Activated CD4-positive, alpha-beta memory T cell treated with anti-CD3 and anti-CD28 coated beads, Interleukin-2, amount 10 ng/mL, durations not matched to agents 7 days and 5 days (primary cell): Measurements from ENCODE around the gene ARL14. TPM values are rescaled to one million over a fixed set of nuclear protein-coding genes. Genes with fewer than 3 reads are reported as not detected.

Experiments
- CTCF ChIA-PET: fragments of 350-600 bp; sonication (Branson Sonifier 250); formaldehyde crosslinking; loops from one replicate; lab custom pipeline; 2021; ENCODE audit warnings: antibody characterized with exemption, inconsistent platforms; lab: Charles Lee
- POLR2A ChIA-PET: fragments of 350-600 bp; sonication (Branson Sonifier 250); formaldehyde crosslinking; loops from one replicate; lab custom pipeline; 2021; ENCODE audit warnings: antibody characterized with exemption; lab: Charles Lee
- DNase-seq: peaks from one replicate; pipeline ENCODE4 v3.0.0-alpha.2; 2020
- H3K27ac Mint-ChIP-seq: one replicate; pipeline ENCODE4 v1.8.0; 2021; ENCODE audit warnings: mild to moderate bottlenecking, mixed read lengths
- H3K27me3 Mint-ChIP-seq: one replicate; pipeline ENCODE4 v1.8.0; 2021; ENCODE audit warnings: mixed read lengths
- H3K36me3 Mint-ChIP-seq: one replicate; pipeline ENCODE4 v1.8.0; 2021; ENCODE audit warnings: low read depth, mixed read lengths
- H3K4me1 Mint-ChIP-seq: one replicate; pipeline ENCODE4 v1.8.0; 2021; ENCODE audit warnings: mixed read lengths
- H3K4me3 Mint-ChIP-seq: one replicate; pipeline ENCODE4 v1.8.0; 2021; ENCODE audit warnings: mild to moderate bottlenecking, mixed read lengths
- H3K9me3 Mint-ChIP-seq: one replicate; pipeline ENCODE4 v1.8.0; 2021; ENCODE audit warnings: mixed read lengths
- total RNA-seq, 2 experiments: library from RNA; stranded (reverse); gene quantifications; one replicate each; pipeline ENCODE4 v1.2.3, GENCODE V29; 2021

The ARL14 gene
- total RNA-seq: not detected

GRCh38 chr3:160676547-160677303 is at the start of gene ARL14:
Gene ARL14, plus strand, starts transcription at chr3:160677160. Its CDS starts 187 bp downstream, at chr3:160677347.
- H3K27me3 Mint-ChIP-seq: peaks cover 9% of the 10 kb centered on the region
- H3K36me3 Mint-ChIP-seq: no peaks in the 10 kb centered on the region
- no peak within 1 kb of the TSS for H3K4me3 Mint-ChIP-seq
- CTCF ChIA-PET: no interaction called here
- no peaks in the 10 kb centered on the region for H3K9me3 Mint-ChIP-seq
- POLR2A ChIA-PET: no interaction called here
- DNase-seq: no peak
- H3K4me1 Mint-ChIP-seq: no peaks in the 10 kb centered on the region
- H3K27ac Mint-ChIP-seq: no peak within 1 kb of the TSS

DNA sequence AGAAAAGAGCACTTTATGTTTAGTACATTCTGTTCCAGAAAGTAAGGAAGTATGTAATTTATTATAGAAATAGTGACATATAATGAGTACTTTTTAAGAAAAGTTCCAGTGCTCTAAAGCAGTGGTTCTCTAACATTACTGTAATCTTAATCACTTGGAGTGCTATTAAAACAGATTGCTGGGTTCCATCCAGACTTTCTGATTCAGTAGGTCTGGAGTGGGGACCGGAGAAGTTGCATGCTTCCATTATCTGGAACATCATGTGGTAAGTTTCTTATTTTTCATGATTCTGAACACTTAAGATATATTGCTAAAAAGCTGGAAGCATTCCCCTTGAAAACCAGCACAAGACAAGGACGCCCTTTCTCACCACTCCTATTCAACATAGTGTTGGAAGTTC is 47.5 kb upstream of the ARL14 start:
- CTCF ChIA-PET: no interaction called here
- Mint-ChIP-seq H3K4me1 (no peaks in the 10 kb centered on the region), H3K36me3 (no peaks in the 10 kb centered on the region), H3K9me3 (no peaks in the 10 kb centered on the region), H3K27me3 (peaks cover 22% of the 10 kb centered on the region), H3K27ac (no peak overlapping the region), H3K4me3 (no peak overlapping the region)
- no peak for DNase-seq
- POLR2A ChIA-PET: no interaction called here

GRCh38 chr3:160633361-160634083 is 43.4 kb upstream of the ARL14 start:
- CTCF ChIA-PET: no interaction called here

GRCh38 chr3:160635213-160635612 is 41.7 kb upstream of the ARL14 start:
- H3K4me3 Mint-ChIP-seq: no peak overlapping the region
- ChIA-PET POLR2A (no interaction called here), CTCF (no interaction called here)
- H3K27ac Mint-ChIP-seq: no peak overlapping the region
- H3K27me3 Mint-ChIP-seq: peaks cover 4% of the 10 kb centered on the region
- DNase-seq: no peak
- H3K36me3 Mint-ChIP-seq: no peaks in the 10 kb centered on the region
- H3K4me1 Mint-ChIP-seq: no peaks in the 10 kb centered on the region
- H3K9me3 Mint-ChIP-seq: no peaks in the 10 kb centered on the region

More at GRCh38 chr3:160633361-160634083, 43.4 kb upstream of the ARL14 start:
- POLR2A ChIA-PET: no interaction called here
- DNase-seq: no peak
- H3K4me1 Mint-ChIP-seq: no peaks in the 10 kb centered on the region
- H3K36me3 Mint-ChIP-seq: no peaks in the 10 kb centered on the region
- H3K9me3 Mint-ChIP-seq: no peaks in the 10 kb centered on the region
- peaks cover 14% of the 10 kb centered on the region for H3K27me3 Mint-ChIP-seq
- H3K4me3 Mint-ChIP-seq: no peak overlapping the region
- no peak overlapping the region for H3K27ac Mint-ChIP-seq

GRCh38 chr3:160637086-160637485 is 39.9 kb upstream of the ARL14 start:
- Mint-ChIP-seq H3K36me3 (no peaks in the 10 kb centered on the region), H3K4me3 (no peak overlapping the region), H3K27ac (no peak overlapping the region), H3K27me3 (peaks cover 4% of the 10 kb centered on the region), H3K4me1 (no peaks in the 10 kb centered on the region), H3K9me3 (no peaks in the 10 kb centered on the region)
- CTCF ChIA-PET: no interaction called here
- no peak for DNase-seq
- POLR2A ChIA-PET: no interaction called here

GRCh38 chr3:160638184-160638583 is 38.8 kb upstream of the ARL14 start:
- Mint-ChIP-seq H3K36me3 (no peaks in the 10 kb centered on the region), H3K27ac (no peak overlapping the region)

DNA sequence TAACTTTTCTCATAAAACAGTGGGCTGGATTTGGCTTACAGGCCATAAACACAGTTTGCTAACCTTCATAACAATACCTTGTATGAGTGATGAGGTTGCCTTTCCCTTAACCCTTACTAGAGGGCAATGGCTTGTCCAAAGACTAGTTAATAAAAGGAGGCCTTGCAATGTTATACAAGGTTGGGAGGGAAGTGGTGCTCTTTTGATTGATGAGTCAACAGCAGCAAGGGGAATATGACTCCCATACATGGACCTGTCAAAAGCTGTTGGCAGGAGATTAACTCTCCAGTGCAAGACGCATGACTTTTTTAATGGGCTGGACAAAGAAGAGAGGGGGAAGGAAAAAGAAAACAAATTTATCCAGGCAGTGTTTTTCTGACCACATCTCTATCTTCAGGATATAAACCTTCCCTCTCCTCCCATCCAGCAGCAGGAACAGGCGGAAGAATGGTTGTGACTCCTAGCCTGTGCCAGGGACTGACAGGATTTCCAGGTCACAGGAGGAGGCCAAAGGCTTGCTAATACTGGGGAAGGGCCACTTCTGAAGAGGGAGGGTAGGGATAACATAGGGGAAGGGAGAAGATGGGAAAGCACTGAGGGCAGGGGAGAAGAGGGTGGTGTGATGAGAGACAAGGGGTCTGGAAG is 35.2 kb upstream of the ARL14 start:
- no peak overlapping the region for H3K4me3 Mint-ChIP-seq
- H3K27me3 Mint-ChIP-seq: no peaks in the 10 kb centered on the region
- ChIA-PET POLR2A (no interaction called here), CTCF (no interaction called here)
- no peaks in the 10 kb centered on the region for H3K36me3 Mint-ChIP-seq
- H3K4me1 Mint-ChIP-seq: no peaks in the 10 kb centered on the region
- no peak for DNase-seq
- H3K27ac Mint-ChIP-seq: no peak overlapping the region
- H3K9me3 Mint-ChIP-seq: no peaks in the 10 kb centered on the region

More at GRCh38 chr3:160638184-160638583, 38.8 kb upstream of the ARL14 start:
- ChIA-PET CTCF (no interaction called here), POLR2A (no interaction called here)
- Mint-ChIP-seq H3K9me3 (no peaks in the 10 kb centered on the region), H3K4me3 (no peak overlapping the region), H3K4me1 (no peaks in the 10 kb centered on the region), H3K27me3 (peaks cover 2% of the 10 kb centered on the region)
- no peak for DNase-seq

DNA sequence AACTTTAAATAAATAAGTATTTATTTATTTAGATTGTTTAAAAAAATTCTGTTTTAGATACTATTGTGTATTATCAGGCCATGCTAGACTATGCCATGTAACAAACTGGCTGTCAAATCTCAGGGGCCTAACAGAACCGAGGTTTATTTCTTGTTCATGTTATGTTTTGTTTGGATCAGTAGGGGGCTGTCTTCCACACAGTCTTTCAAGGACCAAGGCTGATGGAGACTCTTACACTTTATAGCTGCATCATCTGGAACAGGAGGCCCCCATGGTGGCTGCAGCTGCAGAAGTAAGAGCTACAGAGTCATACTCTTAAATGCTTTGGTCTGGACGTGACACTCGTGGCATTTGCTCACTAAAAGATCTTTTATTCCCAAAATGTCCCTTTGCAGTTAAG is 33.0 kb upstream of the ARL14 start:
- CTCF ChIA-PET: no interaction called here
- no peak for DNase-seq
- POLR2A ChIA-PET: no interaction called here
- Mint-ChIP-seq H3K36me3 (no peaks in the 10 kb centered on the region), H3K9me3 (no peaks in the 10 kb centered on the region), H3K27ac (no peak overlapping the region), H3K27me3 (no peaks in the 10 kb centered on the region), H3K4me1 (no peaks in the 10 kb centered on the region), H3K4me3 (no peak overlapping the region)

DNA sequence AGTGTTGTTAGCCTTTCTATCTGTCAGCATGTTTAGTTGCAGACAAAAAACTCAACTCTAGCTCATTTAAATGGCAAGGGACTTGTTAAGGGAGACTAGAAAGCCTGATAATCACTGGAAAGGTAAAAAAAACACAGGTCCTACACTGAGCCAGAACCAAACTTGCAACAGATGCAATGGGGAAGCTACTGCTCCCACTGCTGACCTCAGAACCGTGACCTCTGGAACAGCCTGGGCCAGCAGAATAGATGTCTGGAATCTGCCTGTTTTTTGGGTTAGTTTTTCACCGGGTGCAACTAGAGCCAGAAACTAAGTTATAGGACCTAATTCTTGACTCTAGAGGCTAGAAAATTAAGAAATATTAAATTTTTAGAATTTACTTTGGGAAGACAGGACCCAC is 32.5 kb upstream of the ARL14 start:
- no peak overlapping the region for H3K4me3 Mint-ChIP-seq
- no peaks in the 10 kb centered on the region for H3K9me3 Mint-ChIP-seq
- no peaks in the 10 kb centered on the region for H3K4me1 Mint-ChIP-seq
- no peak overlapping the region for H3K27ac Mint-ChIP-seq
- H3K36me3 Mint-ChIP-seq: no peaks in the 10 kb centered on the region
- ChIA-PET CTCF (no interaction called here), POLR2A (no interaction called here)
- no peak for DNase-seq
- H3K27me3 Mint-ChIP-seq: peaks cover under 1% of the 10 kb centered on the region

GRCh38 chr3:160648701-160649100 is 28.3 kb upstream of the ARL14 start:
- H3K4me1 Mint-ChIP-seq: no peaks in the 10 kb centered on the region
- CTCF ChIA-PET: no interaction called here

DNA sequence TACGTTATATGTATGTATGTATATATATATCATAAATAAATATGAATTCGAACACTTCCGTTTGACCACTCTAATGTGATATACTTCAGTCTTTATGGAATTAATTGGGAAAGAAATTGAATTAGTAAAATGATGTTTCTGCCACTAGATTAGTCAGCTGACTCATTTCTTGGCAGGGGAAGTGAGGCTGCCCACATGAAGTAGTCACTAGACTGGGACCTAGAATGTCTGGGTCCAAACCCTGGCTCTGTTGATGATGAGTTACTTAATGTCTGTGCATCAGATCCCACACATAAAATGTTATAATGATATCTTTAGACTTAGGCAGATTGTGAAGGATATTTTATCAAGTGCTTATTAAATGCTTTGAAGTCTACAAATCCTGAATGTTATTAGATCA is 27.4 kb upstream of the ARL14 start:
- Mint-ChIP-seq H3K4me1 (no peaks in the 10 kb centered on the region), H3K27me3 (peaks cover 8% of the 10 kb centered on the region), H3K27ac (no peak overlapping the region), H3K36me3 (no peaks in the 10 kb centered on the region), H3K9me3 (no peaks in the 10 kb centered on the region), H3K4me3 (no peak overlapping the region)
- DNase-seq: no peak
- ChIA-PET POLR2A (no interaction called here), CTCF (no interaction called here)

More at GRCh38 chr3:160648701-160649100, 28.3 kb upstream of the ARL14 start:
- POLR2A ChIA-PET: no interaction called here
- Mint-ChIP-seq H3K36me3 (no peaks in the 10 kb centered on the region), H3K4me3 (no peak overlapping the region), H3K27me3 (peaks cover 8% of the 10 kb centered on the region), H3K9me3 (no peaks in the 10 kb centered on the region), H3K27ac (no peak overlapping the region)
- no peak for DNase-seq

GRCh38 chr3:160653512-160653911 is 23.4 kb upstream of the ARL14 start:
- Mint-ChIP-seq H3K4me1 (no peaks in the 10 kb centered on the region), H3K27me3 (peaks cover 17% of the 10 kb centered on the region), H3K36me3 (no peaks in the 10 kb centered on the region), H3K9me3 (no peaks in the 10 kb centered on the region), H3K4me3 (no peak overlapping the region), H3K27ac (no peak overlapping the region)
- ChIA-PET CTCF (no interaction called here), POLR2A (no interaction called here)
- DNase-seq: no peak

- CTCF ChIA-PET: no interaction called here
- Mint-ChIP-seq H3K4me3 (no peak overlapping the region), H3K36me3 (no peaks in the 10 kb centered on the region), H3K9me3 (no peaks in the 10 kb centered on the region), H3K27me3 (peaks cover 6% of the 10 kb centered on the region), H3K4me1 (peaks cover 5% of the 10 kb centered on the region), H3K27ac (no peak overlapping the region)
- POLR2A ChIA-PET: no interaction called here
- DNase-seq: no peak
Observed at GRCh38 chr3:160660902-160661301, 16.1 kb upstream of the ARL14 start.
